HG02588 (cell line): ENCODE data around the gene DNAH6.
A peak's percentile ranks its signal among the peaks of the same experiment; 100 is the strongest.

ENCODE experiments used
- ATAC-seq: cut with Tn5 transposase; IDR thresholded peaks from one replicate; pipeline ENCODE4 v1.9.1; 2021; ENCODE audit warnings: mild to moderate bottlenecking, moderate library complexity; ENCODE audit not compliant: unreplicated experiment

The DNAH6 gene

DNA sequence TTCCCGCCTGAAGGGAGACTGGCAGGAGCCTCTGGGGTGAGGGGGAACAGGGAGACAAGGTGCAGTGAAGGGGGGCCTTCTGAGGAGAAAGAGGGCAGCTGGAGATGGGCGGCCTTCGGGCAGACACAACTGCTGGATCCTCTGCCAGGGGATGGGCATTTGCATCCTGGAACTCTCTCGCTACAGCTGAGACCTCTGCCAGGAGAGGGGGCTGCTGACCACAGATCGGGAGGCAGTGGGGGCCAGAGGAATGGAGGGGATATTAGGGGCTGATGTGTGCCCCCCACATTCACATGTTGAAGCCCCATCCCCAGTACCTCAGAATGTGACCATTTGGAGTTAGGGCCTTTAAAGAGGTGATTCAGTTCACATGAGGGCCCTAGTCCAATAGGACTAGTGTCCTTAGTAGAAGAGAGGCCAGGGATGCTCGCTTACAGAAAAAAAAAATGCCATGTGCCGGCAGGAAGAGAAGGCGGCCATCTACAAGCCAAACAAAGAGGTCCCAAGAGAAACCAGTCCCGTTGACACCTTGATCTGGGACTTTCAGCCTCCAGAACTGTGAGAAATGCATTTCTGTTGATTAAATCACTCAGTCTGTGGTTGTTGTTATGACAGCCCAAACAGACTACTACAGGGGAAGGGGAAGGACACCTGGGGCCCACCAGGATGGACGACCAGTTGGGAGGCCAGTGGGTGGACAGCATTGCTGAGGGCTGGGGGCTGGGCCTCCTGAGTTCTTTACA lies 314.6 kb downstream of the DNAH6 start:
- no peak for ATAC-seq

DNA sequence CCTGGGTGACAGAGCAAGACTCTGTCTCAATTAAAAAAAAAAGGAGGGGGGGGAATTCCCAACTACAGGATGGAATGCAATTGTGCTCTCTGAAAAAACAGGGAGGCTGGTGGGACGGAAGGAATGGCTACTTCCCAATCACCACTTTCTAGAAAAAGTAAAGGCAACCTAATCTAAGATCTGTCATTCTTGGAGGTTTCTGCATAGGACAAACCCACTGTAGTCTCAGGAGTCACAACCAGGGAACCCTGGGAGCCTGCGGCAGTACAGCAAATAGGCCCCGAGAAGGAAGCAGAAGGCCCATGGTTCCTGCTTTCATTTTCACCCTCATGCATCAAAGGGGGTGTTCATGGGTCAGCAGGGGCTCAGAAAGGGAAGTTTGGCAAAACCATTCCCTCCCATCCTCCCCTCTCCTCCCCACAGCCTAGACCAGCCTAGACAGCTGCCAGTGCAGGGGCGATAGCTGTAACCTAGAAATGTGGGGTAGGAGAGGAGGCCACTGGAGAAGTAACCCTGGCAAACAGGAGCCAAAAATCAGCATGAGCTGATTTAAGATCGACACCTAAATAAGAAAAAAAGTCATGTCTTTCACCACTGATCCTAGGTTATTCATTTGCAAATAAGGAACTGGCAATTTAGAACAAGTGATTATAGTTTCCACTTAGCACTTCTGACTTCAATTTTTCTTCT lies 316.6 kb downstream of the DNAH6 start:
- peak; percentile 73 for ATAC-seq

DNA sequence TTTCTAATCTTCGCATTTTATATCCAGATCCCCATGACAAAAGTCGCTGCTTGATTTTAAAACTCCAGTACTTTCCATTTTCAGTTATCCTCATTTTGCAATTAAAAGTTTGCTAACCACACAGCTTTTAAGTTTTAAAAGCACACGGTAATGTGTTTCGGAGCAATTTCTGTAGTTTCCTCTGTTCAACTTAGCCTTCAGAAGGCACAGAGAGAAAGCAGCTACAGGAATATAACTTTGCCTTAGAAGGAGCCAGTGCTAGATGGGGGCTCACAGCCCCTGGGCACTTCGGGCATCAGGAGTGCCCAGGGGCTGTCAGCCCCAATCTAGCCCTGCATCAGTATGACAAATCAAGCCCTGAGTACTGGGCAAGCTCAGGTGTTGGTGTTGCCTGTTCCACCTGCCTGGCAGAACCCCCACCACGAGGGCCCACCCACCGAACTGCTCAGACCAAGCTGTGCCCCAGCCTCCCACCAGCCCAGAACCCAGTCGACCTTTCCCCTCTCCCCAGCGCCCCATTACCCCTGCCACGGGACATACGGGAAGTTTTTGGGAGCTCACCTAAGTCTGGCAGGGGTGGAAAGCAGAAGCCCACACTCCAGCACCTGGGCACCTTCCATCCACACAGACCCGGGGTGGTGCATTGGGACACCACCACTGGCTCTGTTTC lies 317.3 kb downstream of the DNAH6 start:
- no peak for ATAC-seq

DNA sequence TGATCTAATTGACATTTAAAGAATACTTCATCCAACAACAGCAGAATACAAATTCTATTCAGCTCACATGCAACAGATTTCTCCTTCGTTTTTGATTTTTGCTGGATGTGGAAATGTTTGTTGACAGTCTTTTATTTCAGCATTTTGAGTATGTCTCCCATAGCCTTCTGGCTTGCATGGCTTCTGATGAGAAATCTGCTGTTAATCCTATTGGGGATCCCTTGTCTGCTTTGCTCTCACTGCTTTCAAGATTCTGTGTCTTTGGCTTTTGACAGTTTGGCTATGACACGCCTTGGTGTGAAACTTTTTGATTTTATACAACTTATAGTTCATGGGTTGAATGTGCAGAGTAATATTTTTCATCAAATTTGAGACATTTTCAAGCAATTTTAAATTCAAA lies 319.9 kb downstream of the DNAH6 start:
- ATAC-seq: no peak

DNA sequence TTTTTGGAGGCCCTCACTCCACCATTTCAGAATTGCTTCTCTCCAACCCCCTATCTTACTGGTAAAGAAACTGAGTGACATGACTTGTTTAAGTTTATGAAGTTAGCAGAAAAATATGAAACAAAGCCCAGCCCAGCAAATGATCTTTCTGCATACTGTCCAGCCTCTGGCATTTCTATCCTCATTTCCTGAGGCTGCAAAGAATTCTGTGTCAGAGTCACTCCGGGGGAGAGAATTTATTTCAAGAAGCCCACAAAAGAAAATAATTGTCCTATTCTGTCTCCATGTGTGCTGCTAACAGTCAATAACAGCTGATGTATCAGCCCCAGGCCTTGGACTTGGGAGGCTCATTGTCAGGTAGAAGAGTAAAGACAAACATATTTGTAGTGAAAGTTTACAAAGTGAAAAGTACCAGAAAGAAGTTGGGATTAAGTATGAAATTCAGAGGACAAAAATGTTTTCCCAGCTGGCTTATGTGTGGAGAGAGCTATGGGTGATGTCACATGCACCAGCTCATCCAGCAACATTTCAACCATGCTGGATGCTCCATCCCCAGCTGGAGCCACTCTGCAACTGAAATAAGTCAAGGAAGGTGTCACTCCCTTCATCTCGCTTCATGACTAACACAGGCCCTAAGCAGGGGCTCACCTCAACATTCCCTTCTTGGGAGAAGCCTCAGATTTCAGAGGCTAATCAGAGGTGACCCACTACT lies 322.3 kb downstream of the DNAH6 start:
- no peak for ATAC-seq

- no peak for ATAC-seq
Observed at GRCh38 chr2:84839851-84840250, 323.6 kb downstream of the DNAH6 start.

DNA sequence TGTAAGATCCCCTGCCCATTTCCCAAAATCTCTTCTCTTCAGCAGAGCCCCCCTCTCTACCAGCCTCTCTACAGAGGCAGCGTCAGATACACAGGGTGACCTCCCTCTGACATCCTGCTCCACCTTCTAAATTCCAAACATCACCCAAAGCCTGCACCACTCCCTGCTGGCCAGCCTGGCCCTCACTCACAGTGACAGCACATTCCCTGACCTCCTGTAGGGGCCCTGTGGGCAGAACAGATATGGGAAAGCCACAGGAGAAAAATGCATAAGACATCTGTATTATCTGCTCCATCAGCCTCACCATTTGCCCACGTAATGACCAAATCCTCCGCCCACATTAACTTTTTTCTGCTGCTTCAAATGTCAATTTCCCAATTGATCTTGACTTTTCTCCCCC lies 324.0 kb downstream of the DNAH6 start:
- no peak for ATAC-seq

GRCh38 chr2:84841577-84841976 lies 325.3 kb downstream of the DNAH6 start:
- no peak for ATAC-seq

- ATAC-seq: no peak
Observed at GRCh38 chr2:84844141-84844540, 327.8 kb downstream of the DNAH6 start.

DNA sequence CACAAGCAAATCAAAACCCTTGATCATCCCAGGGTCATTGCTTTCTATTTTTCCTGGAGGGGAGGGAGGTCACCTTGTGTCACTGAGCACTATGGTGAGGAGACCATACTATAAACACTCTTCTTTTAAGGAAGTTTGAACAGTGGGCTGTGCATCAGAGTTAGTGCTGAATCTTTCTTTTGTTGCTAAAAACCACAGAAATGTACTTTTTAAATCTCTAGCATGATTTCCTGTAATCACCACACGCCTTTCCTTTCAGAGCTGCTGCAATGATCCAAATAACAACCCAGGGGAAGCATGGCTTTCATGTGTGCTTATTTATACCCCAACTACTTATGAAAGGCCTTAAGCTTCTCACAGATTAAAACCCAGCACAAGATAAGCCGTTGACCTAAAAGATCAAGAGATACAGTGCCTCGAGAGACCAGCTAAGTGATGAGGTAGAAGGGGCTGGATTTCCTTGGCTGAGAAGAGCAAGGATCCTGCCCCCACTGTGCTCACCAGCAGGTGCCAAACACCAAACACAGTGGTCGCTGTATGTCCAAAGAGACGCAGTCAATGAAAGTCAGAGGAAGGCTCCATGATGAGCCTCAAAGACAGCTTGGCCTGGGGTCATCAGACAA lies 329.9 kb downstream of the DNAH6 start:
- no peak for ATAC-seq

DNA sequence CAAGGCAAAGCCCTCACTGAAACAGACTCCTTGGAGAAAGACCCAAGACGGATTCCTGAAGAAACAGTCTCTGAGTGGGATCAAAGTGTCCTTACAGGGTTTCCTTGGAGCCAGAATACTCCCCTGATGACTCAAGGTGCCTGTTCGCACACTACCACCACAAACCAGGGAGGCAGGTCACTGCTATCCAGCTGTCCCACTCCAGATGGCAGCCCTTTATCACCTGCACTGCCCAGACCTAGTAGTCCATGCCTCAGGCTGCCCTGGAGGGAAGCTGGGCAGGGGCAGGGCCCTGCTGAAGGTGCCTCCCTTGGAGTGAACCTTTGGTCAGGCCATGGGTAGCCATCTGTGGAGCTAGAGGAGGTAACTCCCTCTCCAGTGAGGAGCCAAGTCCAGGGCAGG lies 330.4 kb downstream of the DNAH6 start:
- ATAC-seq: no peak

DNA sequence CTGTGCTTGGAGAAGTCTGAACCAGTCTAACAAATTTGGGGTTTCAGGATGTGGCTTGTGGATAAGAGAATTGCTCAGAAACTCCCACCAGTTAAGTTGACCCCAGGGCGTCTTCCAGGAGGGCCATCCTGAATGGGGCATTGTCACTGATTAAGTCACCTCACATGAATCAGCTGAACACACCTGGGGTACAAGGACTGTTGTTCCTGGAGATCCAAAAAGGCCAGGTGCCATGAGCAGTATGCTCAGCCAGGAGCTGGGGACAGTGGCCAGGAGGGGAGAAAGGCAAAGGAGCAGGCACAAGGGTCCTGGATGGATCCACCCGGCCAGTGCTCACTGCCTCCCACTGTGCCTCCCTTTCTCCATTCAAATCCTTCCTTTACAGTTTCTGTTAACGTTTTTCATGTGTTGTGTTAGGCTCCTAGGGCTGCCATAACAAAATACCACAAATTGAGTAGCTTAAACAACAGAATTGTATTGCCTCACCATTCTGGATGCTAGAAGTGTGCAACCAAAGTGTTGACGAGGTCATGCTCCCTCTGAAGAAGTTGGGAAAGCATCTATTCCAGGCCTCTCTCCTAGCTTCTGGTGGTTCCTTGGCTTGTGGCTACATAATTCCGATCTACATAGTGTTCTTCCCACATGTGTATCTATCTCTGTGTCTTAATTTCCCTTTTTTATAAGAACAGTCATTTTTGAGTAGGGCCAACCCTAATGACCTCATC lies 331.2 kb downstream of the DNAH6 start:
- no peak for ATAC-seq

- no peak for ATAC-seq
Observed at GRCh38 chr2:84849271-84849952, 333.1 kb downstream of the DNAH6 start.

- no peak for ATAC-seq
Observed at GRCh38 chr2:84850471-84850870, 334.2 kb downstream of the DNAH6 start.

GRCh38 chr2:84851876-84852275 lies 335.6 kb downstream of the DNAH6 start:
- no peak for ATAC-seq

DNA sequence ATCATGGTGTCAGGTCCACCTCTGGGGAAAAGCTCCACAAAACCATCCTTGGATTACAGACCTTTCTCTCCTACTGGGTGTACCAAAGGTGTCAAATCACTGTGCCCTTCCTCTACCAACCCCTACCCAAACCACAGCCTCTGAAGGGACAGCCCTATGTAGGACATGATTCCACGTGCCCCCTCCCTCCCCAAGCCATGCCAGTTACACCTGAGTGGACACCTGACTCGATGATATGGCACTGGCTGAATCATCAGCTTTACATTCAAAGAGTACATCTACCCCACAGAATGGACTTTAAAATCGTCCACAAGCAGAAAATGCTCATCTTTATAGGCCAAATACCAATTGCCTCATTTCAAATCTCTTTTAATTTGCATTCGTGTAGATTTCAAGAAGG lies 338.6 kb downstream of the DNAH6 start:
- no peak for ATAC-seq

DNA sequence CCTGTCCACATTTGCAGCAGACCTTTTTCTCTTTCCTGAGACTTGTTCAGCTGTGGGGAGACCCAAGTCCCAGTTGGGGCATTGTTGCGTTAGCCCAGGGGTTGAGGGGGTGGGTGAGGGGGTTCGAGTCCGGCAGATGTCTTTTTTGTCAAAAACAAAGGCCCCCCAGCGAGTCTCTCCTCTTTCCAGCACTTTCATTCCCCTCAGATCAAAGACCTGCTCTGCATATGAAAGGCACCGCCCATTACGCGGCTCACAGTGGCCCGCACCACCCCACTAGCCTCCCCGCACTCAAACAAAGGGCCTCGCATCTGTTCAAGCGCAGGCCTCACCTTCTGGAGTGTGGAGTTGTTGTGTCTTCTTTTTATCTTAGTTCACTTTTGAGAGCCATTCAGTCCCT lies 339.4 kb downstream of the DNAH6 start:
- ATAC-seq: no peak

- ATAC-seq: no peak
Observed at GRCh38 chr2:84856787-84857186, 340.5 kb downstream of the DNAH6 start.

DNA sequence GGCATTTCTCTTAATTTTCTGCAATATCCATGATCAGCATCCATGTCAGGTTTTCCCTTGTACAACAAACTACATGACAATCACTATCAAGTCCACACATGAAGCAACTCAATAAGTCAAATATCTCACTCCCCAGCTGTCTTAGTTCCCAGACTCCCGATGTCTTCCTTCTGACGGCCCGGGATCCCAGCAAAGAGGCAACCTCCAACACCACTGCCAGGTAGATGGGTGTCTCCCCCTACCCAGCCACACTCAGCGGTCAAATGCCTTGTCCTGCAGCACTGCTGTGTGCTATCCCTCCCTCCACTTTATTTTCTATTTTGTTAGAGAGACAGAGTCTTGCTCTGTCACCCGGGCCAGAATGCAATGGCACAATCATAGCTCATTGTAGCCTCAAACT lies 341.3 kb downstream of the DNAH6 start:
- no peak for ATAC-seq

GRCh38 chr2:84858123-84858522 lies 341.8 kb downstream of the DNAH6 start:
- no peak for ATAC-seq
